Neural crest cell (in vitro differentiated cells): ENCODE data around the gene ZFAND5. TPM values are rescaled to one million over a fixed set of nuclear protein-coding genes. Genes with fewer than 3 reads are reported as not detected.
A peak's percentile ranks its signal among the peaks of the same experiment; 100 is the strongest.

Experiments used
- DNase-seq: peaks from one replicate; pipeline ENCODE4 v3.0.0; 2021; ENCODE audit warnings: low read depth, mixed read lengths, low spot score
- H3K27ac Mint-ChIP-seq: one replicate; pipeline ENCODE4 v1.8.0; 2021; ENCODE audit warnings: mild to moderate bottlenecking, mixed read lengths; ENCODE audit not compliant: unreplicated experiment
- H3K27me3 Mint-ChIP-seq: 2 replicates; pipeline ENCODE4 v1.8.0; 2021; ENCODE audit warnings: low read depth, mild to moderate bottlenecking, mixed read lengths
- H3K36me3 Mint-ChIP-seq: 2 replicates; pipeline ENCODE4 v1.8.0; 2021; ENCODE audit warnings: low read depth, mild to moderate bottlenecking, mixed read lengths
- H3K4me1 Mint-ChIP-seq: 2 replicates; pipeline ENCODE4 v1.8.0; 2021; ENCODE audit warnings: mixed read lengths
- H3K4me3 Mint-ChIP-seq: one replicate; pipeline ENCODE4 v1.8.0; 2021; ENCODE audit warnings: mild to moderate bottlenecking, mixed read lengths
- H3K9me3 Mint-ChIP-seq: 2 replicates; pipeline ENCODE4 v1.8.0; 2021; ENCODE audit warnings: mixed read lengths
- total RNA-seq: library from RNA; stranded (reverse); gene quantifications from 2 replicates; pipeline ENCODE4 v1.2.1, GENCODE V29; 2021
- TF ChIP-seq, protein P1 (sequence below): fragments of 200-600 bp; sonication (generic); conservative IDR thresholded peaks from 2 replicates; pipeline ENCODE4 v1.5.0; 2021; ENCODE audit warnings: antibody characterized with exemption, mild to moderate bottlenecking

Gene ZFAND5
- total RNA-seq, 1 donor from 2014 or later, result 201 TPM

- H3K27ac Mint-ChIP-seq, result no peak overlapping the region
- no peaks in the 10 kb centered on the region for H3K27me3 Mint-ChIP-seq
Measured at GRCh38 chr9:72309364-72310133, 55.5 kb downstream of the ZFAND5 start.

DNA sequence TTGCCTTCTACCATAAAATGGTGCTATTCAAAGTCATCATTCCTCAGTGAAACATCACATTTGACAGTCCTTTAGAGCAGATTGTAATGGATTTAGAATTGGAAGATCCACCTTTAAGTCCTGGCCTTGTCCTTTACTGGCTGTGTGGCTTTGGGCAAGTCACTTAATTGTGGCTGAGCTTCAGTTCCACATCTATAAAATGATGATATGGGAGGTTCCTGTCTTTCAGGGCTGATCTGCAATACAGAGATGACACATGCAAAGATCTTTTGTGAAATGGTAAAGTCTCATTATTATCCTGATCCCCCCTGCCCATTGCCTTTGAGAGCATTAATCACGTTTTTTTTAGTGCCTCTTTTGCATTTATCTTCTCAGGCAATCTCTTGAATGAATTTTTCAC lies 58.2 kb downstream of the ZFAND5 start:
- Mint-ChIP-seq H3K27ac (no peak overlapping the region), H3K4me1 (no peaks in the 10 kb centered on the region), H3K4me3 (no peak overlapping the region), H3K9me3 (no peaks in the 10 kb centered on the region), H3K36me3 (no peaks in the 10 kb centered on the region), H3K27me3 (no peaks in the 10 kb centered on the region)
- TF ChIP-seq, protein P1, sequence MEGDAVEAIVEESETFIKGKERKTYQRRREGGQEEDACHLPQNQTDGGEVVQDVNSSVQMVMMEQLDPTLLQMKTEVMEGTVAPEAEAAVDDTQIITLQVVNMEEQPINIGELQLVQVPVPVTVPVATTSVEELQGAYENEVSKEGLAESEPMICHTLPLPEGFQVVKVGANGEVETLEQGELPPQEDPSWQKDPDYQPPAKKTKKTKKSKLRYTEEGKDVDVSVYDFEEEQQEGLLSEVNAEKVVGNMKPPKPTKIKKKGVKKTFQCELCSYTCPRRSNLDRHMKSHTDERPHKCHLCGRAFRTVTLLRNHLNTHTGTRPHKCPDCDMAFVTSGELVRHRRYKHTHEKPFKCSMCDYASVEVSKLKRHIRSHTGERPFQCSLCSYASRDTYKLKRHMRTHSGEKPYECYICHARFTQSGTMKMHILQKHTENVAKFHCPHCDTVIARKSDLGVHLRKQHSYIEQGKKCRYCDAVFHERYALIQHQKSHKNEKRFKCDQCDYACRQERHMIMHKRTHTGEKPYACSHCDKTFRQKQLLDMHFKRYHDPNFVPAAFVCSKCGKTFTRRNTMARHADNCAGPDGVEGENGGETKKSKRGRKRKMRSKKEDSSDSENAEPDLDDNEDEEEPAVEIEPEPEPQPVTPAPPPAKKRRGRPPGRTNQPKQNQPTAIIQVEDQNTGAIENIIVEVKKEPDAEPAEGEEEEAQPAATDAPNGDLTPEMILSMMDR, result no peak
- DNase-seq, result no peak

More at GRCh38 chr9:72309364-72310133, 55.5 kb downstream of the ZFAND5 start:
- TF ChIP-seq, protein P1, result no peak
- Mint-ChIP-seq H3K4me1 (no peaks in the 10 kb centered on the region), H3K36me3 (no peaks in the 10 kb centered on the region), H3K9me3 (no peaks in the 10 kb centered on the region), H3K4me3 (no peak overlapping the region)
- no peak for DNase-seq

DNA sequence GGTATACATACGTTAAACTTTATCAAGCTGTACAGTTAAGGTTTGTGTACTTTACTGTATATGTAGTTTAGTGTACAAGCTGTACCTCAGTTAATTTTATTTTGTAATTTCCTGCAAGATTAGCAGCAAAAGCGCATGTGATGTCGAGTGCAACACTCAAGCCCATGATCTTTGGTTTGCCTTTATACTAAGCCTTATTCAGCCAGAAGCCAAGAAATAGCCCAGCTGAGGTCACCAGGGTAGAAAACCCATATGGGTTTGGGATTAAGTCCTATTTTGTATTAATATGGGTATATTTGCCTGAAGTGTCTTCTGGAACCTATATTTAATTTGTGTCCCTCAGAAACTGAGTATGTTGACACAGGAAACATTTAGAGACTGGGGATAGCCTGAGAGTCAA lies 59.3 kb downstream of the ZFAND5 start:
- Mint-ChIP-seq H3K27me3 (no peaks in the 10 kb centered on the region), H3K9me3 (no peaks in the 10 kb centered on the region), H3K27ac (no peak overlapping the region), H3K4me3 (no peak overlapping the region), H3K4me1 (no peaks in the 10 kb centered on the region), H3K36me3 (no peaks in the 10 kb centered on the region)
- DNase-seq, result no peak
- TF ChIP-seq, protein P1, result no peak

GRCh38 chr9:72305102-72305546 lies 59.9 kb downstream of the ZFAND5 start:
- TF ChIP-seq, protein P1, result no peak
- Mint-ChIP-seq H3K4me3 (no peak overlapping the region), H3K27ac (no peak overlapping the region), H3K4me1 (no peaks in the 10 kb centered on the region), H3K27me3 (no peaks in the 10 kb centered on the region), H3K36me3 (no peaks in the 10 kb centered on the region), H3K9me3 (no peaks in the 10 kb centered on the region)
- no peak for DNase-seq

DNA sequence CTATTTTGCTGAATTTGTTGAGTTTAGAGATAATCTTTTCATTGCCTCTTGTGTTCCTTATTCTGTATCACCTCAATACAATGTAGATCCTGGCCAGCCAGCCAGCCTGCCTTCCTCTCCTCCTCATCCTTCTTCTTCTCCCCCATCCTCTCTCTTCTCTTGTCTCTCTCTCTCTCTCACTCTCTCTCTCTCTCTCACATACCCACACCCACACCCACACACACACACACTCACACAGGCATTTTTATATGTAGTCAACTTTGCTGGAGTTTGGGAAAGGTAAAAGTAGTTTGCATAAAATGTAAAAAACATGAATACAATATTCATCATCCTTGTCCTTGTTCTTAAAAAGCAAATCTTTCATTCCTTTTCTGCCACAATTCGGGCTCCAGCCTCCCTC lies 60.5 kb downstream of the ZFAND5 start:
- H3K4me1 Mint-ChIP-seq, result no peaks in the 10 kb centered on the region
- H3K4me3 Mint-ChIP-seq, result no peak overlapping the region
- no peak for DNase-seq
- no peaks in the 10 kb centered on the region for H3K36me3 Mint-ChIP-seq
- TF ChIP-seq, protein P1, result no peak
- H3K9me3 Mint-ChIP-seq, result no peaks in the 10 kb centered on the region
- no peaks in the 10 kb centered on the region for H3K27me3 Mint-ChIP-seq
- H3K27ac Mint-ChIP-seq, result peak overlapping the region; percentile 13

Other genes with a start within 250 kb of the ZFAND5 start
- 11.5 and 12.3 TPM in 2 replicates for gene GDA, start 215.8 kb downstream of the ZFAND5 start, total RNA-seq
- gene TMC1, start 156.4 kb upstream of the ZFAND5 start, total RNA-seq, result 0.33 and 0.36 TPM in 2 replicates